ENCODE results near the gene TMEM176B.
"Not testable (repeated sequence)": the region's sequence is repeated elsewhere in the genome, so short reads cannot be mapped to it uniquely, and the experiment has no call there.

Gene TMEM176B

DNA sequence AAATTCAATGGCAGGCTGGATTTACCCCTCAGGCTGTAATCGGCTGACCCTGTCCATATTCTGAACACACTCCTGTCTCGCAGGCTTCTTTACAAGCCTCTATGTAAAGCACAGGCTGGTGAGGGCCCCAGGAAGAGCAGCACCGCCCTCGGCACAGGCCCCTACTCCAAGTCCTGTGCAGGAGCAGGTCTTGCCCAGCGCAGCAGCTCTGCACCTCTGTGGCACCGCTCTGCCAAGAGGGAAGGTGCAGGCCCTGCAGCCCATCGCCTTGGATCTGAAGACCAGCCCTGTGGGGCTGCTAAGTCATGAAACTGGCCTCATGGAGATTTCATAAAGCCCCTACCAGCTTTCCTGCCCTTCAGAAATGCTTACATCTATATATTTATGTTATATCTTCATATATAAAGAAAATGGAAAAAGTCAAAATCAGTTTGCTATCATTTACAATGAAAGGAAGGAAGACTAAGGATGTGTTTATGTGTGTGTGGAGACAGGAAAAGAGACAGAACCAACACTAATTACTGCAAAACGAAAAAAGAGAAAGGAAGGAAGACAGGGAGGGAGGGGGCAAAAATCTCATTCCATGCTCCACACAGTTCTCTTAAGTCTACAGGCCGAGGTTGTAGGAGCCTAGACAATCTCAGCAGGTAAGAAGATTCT is 9.6 kb downstream of the TMEM176B start:
- DNase-seq (ENCODE audit: low spot score): no peak

DNA sequence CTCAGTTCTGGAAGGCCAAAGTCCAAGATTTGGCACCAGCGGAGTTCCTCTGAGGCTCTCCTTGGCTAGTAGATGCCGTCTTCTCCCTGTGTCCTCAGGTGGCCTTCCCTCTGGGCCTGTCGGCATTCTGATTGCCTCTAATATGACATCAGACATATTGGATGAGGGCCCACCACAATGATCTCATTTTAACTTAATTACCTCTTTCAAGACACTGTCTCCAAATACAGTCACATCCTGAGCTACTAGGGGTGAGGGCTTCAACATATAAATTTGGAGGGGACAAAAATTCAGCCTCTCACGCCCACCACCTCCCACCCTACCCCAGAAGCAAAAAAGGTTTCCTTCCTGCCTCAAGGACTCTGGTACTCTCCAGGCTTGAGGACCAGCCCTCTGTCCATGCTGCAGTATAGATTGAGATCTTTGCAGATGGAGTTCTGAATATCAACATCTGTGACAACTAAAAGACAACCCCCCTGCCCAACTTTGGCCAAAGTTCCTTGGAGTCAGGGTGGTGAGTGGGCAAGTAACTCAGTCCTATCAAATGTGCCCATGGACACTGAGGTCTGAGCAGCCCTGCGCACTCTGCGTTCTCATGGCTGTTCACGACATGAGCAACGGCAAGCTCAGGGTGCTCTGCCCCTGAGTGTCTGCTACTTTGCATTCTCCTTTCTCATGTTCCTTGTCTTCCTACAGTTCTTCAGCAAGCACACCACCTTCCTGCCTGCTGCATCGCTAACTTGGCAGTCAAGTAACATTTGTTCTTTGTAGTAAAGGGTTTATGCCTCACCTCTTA is 11.5 kb downstream of the TMEM176B start:
- no peak for DNase-seq (ENCODE audit: low spot score)

DNA sequence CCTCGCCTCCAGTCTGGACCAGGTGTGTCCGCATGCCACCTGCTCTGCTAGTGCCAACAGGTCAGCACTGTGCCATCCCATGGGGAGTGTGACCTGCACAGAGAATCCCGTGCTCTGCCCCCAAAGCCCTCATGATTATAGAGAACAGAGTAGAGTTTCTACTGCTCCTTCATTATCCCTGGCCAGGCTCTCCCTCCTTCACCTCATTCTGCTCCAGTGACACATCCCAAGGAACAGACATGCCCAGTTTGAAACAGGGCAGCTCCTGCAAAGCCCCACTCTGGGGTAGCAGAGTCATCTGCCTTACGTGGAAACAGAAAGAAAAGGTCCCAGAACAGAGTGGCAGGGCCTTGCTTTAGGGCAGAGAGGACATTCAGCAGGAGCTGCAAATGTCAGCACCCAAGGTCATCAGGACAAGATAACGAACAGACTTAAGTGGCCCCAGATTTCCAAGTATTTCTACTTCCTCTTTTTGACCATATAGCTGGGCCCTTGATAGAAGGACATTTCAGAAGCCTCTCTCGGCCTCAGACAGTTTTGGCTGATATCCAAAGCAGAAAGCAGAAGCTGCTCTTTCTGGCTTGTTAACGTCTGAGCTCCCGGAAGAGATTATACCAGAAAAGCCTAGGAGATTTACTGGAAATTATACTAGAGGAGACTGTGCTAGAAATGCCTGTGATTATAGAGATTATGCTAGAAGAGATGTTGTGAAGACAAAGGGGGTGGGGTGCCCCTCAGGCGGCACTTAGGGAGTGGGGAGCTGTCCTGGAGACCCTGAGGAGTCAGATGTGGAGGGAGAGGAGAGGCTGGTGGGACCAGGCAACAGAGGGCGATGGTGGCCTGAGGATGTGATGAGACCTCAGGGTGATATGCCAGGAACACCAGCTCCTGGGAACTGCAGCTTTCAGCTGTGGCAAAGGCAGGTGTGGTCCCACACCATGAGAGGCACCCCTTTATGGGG is 12.6 kb downstream of the TMEM176B start:
- DNase-seq (ENCODE audit: low spot score): no peak

DNA sequence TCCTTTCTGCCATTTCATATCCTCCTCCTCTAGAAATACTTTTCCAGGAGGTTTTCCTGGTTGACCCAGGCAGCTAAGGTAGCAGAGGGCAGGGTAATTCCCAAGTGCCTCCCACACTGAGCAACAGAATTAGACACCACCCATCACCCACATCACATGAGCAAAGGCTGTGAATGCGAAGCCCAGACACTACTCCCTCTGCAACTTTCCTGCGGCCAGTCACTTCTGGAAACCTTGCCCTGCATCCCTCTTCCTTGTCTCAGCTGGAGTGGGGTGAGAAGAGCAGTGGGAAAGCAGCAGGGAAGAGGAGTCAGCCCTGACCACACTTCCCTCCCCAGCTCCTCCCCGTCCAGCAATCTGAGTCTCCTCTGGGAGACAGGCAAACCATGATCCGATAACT is 15.2 kb downstream of the TMEM176B start:
- no peak for DNase-seq (ENCODE audit: low spot score)

DNA sequence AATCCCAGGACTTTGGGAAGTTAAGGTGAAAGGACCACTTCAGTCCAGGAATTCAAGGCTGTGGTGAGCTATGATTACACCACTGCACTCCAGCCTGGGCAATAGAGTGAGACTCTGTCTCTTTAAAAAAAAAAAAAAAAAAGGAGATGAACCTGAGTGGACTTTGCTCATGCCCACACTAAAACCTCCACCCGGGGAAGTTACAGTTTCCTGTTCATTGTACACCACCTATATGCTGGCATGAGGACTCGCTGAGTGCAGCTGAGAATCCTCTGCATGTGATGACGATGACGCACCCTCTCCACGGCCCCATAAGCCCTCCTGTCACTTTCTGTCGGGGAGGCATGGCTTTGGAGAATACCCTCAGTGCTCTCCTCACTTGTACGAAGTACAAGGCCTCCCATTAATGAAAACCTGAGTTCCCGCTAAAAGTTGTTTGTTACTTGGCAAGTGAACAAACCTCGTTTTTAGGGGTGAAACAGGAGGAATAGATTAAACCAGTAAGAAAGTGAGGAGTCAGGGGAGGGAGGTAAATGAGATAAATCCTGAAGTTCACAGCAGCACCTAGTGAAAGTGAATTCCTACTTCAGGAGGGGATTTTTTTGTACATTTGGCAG is 15.9 kb downstream of the TMEM176B start:
- peak; percentile 19 for DNase-seq (ENCODE audit: low spot score)

DNA sequence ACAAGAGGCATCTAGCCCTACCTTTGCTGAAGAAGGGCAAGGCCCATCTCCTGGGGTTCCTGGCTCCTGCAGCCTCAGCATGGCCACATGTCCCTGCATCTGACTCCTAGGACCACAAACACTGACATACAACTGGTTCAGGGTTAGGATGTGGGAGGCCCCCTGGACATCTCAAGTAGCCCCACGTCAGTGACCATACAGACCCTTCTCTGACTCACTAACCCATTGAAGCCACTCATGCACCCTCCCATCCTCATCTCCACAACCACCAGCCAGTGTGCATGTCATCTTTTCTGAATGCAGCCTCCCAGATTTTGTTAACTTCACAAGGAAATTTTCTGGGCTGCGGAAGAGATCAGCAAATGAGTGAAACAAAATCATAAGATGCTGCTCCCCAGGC is 18.2 kb downstream of the TMEM176B start:
- no peak for DNase-seq (ENCODE audit: low spot score)

DNA sequence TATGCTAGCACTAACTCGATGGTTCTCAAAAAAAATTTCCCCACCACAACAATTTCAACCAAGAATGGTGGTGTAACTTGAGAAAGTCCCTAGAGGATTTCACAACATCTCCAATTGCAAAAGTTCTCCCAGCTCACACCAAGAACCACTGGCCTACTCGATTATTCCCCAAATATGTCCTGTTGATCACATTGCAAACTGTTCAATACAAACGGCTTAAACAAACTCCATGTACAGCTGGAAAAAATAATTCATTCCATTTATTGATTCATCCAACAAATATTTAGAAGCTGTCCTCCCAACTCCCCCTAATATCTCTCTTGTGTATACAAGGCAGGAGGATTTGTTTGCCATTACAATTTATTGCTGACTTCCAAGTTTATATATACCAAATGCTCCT is 19.1 kb downstream of the TMEM176B start:
- no peak for DNase-seq (ENCODE audit: low spot score)

DNA sequence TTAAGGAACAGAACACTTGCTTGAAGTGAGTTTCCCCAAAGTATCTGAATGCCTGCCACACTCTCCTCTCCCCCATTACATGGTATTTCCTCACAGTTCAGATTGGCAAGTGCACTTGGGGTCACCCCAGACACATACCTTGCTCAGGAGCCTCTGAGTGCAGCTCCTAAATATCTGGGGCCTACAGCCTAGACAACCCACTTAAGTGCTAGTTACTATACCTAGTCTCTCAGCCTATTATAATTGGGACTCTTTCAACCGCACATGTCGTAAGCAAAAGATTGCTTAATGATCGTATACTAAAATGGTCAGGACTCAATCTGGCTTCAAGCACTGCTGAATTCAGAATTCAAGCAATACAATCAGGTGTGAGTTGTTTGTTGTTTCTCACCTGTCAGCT is 19.9 kb downstream of the TMEM176B start:
- no peak for DNase-seq (ENCODE audit: low spot score)

DNA sequence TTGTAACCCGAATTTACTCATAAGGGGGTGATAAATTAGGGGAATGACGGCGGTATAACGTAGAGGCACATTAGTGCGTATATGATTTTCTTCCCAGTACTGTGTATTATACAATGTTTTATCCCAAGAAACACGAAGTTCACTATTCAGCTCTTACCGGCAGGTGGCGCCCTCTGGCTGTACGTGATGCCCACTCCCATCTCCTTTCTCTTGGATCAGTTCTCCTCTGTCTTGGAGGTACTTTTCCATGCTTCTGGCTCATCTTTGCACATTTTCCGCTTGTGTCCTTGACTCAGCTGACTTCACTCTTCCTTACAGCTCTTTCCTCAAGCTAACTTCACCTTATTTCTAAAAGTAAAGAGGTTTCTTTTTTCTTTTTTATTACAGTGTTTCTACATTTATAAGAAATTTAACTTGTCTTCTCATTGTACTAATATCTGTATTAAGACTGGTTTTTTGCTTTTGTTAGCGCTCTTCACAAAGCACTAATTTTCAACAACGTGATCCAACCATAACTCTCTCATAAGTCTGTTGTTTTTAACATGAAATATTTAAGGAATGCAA is 21.3 kb downstream of the TMEM176B start:
- peak; percentile 67 for DNase-seq (ENCODE audit: low spot score)

DNA sequence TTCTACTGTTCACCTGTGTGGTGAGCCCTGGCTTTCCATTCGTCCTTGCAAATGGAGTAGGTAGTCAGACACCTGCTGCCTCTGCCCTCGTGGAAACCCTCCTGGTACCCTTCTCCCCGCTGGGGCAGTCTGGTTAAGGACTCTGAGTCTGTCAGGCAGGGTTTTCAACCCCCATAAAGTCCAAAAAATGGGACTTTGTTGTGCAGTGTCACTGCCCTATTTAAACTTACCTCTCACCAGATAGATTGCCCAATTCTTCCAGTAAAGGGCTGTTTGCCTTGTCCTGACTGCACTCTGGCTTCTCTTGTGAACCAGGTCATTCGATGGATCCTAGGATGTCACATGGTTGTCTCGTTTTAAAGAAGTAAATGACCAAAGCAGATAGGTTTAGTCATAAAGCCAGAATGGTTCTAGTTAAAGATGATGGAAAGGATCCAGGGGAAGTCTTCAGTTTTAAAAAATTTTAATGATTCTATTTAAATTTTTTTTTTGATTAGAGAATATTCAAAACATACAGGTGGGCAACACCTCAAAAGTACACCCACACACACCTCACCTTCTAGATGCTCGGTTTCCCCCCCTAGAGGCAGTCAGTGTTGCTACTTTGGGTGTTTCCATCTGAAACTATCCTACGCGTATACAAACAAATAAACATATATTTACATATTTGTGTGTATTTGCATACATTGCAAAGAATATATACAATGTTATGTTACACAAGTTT is 22.0 kb downstream of the TMEM176B start:
- DNase-seq (ENCODE audit: low spot score): no peak

DNA sequence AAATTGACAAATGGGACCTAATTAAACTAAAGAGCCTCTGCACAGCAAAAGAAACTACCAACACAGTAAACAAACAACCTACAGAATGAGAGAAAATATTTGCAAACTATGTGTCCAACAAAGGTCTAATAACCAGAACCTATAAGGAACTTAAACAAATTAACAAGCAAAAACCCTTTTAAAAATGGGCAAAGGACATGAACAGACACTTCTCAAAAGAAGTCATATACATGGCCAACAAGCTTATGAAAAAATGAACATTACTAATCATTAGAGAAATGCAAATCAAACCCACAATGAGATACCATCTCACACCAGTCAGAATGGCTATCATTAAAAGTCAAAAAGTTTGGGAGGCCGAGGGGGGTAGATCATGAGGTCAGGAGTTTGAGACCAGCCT is 26.0 kb downstream of the TMEM176B start:
- not testable (repeated sequence) for DNase-seq (ENCODE audit: low spot score)

DNA sequence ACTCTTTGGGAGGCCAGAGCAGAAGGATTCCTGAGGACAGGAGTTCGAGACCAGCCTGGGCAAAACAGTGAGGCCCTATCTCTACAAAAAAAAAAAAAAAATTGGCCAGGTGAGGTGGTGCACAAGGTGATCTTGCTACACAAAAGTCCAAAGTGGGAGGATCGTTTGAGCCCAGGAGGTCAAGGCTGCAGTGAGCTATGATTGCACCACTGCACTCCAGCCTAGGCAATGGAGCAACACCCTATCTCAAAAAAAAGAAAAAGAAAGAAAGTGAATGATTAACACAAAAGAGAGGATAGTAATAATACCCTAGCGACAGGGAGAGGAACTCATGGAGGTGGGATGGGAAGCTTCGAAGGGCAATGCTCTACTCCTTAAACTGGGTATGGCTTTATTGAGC is 30.4 kb downstream of the TMEM176B start:
- DNase-seq (ENCODE audit: low spot score): no peak

DNA sequence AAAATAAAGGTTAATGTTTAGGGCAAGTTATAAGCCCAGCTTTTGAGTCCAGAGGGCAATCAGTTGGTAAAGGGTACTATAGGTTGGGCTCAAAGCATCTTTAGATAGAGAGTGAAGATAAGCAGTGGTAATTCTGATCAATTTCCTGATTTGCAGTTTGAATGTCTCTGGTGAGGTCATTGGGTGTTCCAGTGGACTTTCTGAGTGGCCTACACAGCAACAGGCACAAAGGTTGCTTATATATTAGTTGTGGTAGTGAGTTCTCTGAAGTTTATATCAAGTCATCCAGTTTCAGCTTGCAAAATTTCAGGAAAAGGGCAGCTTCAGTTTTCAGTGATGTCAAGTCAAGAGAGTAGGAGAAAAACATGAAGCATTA is 33.8 kb downstream of the TMEM176B start:
- DNase-seq (ENCODE audit: low spot score): no peak

DNA sequence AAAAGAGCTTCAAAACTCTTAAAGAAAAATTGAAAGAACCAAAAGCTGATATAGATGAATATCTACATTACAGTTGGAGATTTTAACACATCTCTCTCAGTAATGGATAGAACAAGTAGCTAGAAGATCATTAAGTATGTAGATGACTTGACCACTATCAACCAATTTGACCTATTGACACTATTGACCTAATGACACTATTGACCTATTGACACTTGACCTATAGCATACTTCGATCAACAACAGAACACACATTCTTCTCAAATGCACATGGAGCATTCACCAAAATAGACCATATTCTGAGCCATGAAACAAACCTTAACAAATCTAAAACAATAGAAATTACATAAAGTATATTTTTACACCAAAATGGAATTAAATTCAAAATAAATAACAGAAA is 40.7 kb downstream of the TMEM176B start:
- no peak for DNase-seq (ENCODE audit: low spot score)

DNA sequence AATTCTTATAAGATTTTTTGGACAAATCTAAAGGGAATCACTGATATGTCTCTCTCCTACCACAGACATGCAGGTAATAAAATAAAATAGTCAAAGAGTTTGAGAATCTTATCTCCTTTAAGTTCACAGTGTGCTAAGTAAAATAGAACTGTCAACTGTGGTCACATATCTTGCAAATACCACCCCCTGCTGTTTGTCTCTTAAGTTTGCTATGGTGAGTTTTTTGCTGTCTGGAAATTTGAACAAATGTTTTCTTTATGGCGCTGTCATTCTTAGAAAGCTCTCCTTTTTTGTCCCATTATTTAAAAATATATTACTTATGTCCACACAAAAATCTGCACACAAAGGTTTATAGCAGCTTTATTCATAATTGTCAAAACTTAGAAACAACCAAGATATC is 43.3 kb downstream of the TMEM176B start:
- peak; percentile 51 for DNase-seq (ENCODE audit: low spot score)

DNA sequence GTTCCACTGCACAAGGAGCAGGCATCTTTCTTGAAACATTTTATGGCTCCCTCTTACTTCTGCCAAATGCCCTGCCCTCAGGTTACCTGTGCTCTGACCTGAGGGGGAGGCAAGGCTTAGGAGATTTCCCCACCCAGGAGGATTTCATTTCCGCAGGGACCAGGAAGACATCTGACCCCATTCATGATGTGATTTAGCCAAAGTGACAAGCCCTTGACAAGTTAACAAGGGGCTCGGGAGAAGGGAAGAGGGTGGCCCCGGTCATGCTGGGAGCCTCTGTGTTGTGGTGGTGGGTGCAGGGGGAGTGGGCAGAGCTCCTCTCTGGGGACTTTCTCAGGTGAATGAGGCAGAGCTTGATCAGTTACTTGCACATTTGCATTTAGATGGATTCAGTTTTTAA is 44.0 kb downstream of the TMEM176B start:
- no peak for DNase-seq (ENCODE audit: low spot score)

DNA sequence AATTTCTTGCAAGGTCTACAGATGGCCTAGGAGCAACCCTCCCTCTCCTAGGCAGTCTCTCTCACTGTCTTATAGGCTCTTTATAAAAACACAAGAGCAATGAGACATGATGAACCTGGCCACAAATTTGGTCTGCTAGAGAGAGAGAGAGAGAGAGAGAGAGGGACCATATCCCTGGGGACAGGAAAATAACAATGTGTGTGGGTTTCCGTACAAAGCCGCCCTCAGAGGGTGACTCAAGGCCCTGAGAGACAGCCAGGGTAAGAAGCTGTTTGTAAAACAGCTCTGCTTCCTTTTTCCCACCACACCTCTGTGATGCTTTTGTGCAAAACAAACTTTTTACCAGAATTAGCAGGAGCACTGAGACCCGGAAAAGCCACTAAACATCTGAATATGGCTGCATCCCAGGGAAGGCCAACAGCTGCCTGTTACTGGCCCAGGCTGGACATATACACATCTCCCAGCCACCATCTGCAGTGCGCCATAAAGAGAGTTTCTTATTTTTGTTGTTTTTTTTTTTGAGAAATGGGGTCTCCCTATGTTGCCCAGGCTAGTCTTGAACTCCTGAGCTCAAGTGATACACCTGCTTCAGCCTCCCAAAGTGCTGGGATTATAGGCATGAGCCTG is 44.6 kb downstream of the TMEM176B start:
- peak; percentile 60 for DNase-seq (ENCODE audit: low spot score)

DNA sequence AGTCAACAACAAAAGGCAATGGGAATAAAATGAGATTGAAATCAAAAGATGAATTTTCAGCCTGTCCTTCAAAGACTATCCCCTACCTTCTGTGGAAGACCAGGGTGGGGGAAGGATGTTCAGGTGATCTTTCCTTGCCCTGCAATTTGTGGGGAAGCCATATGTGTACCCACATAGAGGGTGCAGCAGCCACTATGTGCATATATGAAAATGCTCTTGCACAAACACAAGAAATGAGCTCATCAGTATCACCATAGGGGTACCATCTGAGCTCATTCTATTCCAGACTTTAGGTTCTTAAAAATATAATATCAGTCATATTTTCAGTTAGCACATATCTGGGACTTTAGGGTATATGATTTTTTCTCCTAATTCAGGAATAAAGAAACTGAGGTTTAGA is 45.2 kb downstream of the TMEM176B start:
- DNase-seq (ENCODE audit: low spot score): peak; percentile 21

DNA sequence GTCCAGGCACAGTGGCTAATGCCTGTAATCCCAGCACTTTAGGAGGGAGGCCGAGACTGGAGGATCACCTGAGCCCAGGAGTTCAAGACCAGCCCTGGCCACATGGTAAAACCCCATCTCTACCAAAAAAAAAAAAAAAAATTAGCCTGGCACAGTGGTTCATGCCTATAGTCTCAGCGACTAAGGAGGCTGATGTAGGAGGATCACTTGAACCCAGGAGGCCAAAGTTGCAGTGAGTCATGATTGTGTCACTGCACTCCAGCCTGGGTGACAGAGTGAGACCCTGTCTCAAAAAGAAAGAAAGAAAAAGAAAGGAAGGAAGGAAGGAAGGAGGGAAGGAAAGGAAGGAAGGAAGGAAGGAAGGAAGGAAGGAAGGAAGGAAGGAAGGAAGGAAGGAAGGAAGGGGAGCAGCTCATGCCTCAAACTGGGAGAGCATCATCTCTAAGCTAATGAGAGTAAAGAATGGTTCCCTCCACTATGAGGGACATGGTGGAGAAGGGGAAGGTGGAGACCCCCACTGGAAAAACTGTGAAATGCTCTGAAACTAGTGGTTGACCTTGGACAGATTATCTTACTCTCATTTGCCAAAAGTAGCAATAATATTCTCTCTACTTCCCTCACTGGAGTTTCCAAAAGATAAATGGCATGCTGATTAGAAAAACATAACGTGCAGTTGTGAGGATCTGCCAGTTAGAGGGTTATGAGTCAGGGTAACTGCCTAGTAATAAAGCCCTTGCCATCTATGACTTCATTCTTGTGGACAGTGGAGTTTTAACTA is 46.1 kb downstream of the TMEM176B start:
- DNase-seq (ENCODE audit: low spot score): peak; percentile 67

DNA sequence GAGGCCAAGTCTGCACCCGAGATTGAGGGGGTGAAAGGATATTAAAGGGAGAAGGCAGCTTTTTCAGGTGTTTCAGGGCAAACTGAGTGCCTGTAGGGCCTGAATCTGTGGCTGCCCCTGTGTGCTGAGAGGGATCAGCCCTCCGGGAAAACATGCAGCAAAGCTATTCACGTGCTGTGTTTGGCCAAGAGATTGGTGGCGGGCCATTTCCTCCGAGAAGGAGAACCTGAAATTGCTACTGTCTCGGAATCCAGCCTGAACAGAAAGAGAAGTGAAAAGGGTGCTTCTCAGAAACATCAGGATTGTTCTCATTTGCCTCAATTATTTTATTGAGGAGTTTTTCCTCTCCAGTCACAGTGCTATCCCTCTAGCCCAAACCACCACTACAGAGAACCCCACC is 46.9 kb downstream of the TMEM176B start:
- DNase-seq (ENCODE audit: low spot score): no peak

All from kidney capillary endothelial cell (primary cell).